K562 (cell line): ENCODE data around the gene CELSR1. TPM values are rescaled to one million over a fixed set of nuclear protein-coding genes. Genes with fewer than 3 reads are reported as not detected.

Experiments
- ATAC-seq: fragments of 200-7000 bp; cut with Tn5 transposase; 3 replicates; pipeline ENCODE4 v1.9.1; 2020; ENCODE audit warnings: moderate library complexity
- BruUV-seq: library from RNA; stranded (reverse); fragments of 400-500 nt; replicated peaks from 2 replicates; lab custom pipeline; 2021; lab: Mats Ljungman, UMichigan
- CTCF ChIA-PET: fragments of 300-600 bp; formaldehyde crosslinking; extraction: SDS; loops from one replicate; lab custom pipeline; 2021; ENCODE audit warnings: low intra/inter-chr PET ratio; lab: Yijun Ruan, JAX
- POLR2A ChIA-PET: fragments of 300-600, 350-650 bp; sonication (Branson Sonifier 250); formaldehyde crosslinking; extraction: SDS; loops from one replicate; lab custom pipeline; 2021; ENCODE audit warnings: antibody characterized with exemption, inconsistent platforms; lab: Yijun Ruan, JAX
- DNase-seq, 4 experiments: peaks; one replicate each; pipeline versions ENCODE4 v3.0.0 to v3.0.0-alpha.2; 2011 to 2018; ENCODE audit warnings: low spot score in 3 of 4, mixed read lengths in 3 of 4; ENCODE audit errors: extremely low read depth in 1 of 4
- FAIRE-seq: peaks from 2 replicates; lab custom pipeline; 2011; peaks lifted over from hg19 to GRCh38; lab: Jason Lieb, UNC
- H2AFZ ChIP-seq: 2 replicates; pipeline ENCODE4 v1.6.0; 2011; ENCODE audit warnings: low read depth, low read length, control low read depth, inconsistent platforms
- H3K27ac ChIP-seq: fragments of 200-600 bp; 3 replicates; pipeline ENCODE4 v1.8.0; 2011; ENCODE audit warnings: low read depth, mild to moderate bottlenecking, control low read depth, inconsistent platforms, low read length, moderate library complexity, mixed read lengths; ENCODE audit errors: extremely low read depth
- H3K27me3 ChIP-seq, 2 experiments: fragments of 300-600 bp in 1 of 2; 2 replicates in 1 of 2; 3 replicates in 1 of 2; pipeline versions ENCODE4 v1.6.0 to v1.8.0; 2011; ENCODE audit warnings: inconsistent platforms in 2 of 2, low read length in 2 of 2, mild to moderate bottlenecking in 1 of 2, mixed read lengths in 1 of 2, moderate library complexity in 1 of 2; ENCODE audit not compliant: control insufficient read depth in 2 of 2, insufficient read depth in 2 of 2
- H3K36me3 ChIP-seq: fragments of 300-600 bp; 3 replicates; pipeline ENCODE4 v1.8.0; 2011; ENCODE audit warnings: mild to moderate bottlenecking, low read length, inconsistent platforms; ENCODE audit not compliant: control insufficient read depth, insufficient read depth
- H3K4me1 ChIP-seq, 2 experiments: fragments of 200-600 bp in 1 of 2; replicated peaks in 1 of 2; 2 replicates in 1 of 2; 3 replicates in 1 of 2; pipeline versions ENCODE4 v1.5.1 to v1.8.0; 2011; ENCODE audit warnings: inconsistent platforms in 2 of 2, low read length in 2 of 2, mild to moderate bottlenecking in 1 of 2, mixed read lengths in 1 of 2, moderate library complexity in 1 of 2; ENCODE audit not compliant: control insufficient read depth in 2 of 2, insufficient read depth in 2 of 2
- H3K4me2 ChIP-seq: 2 replicates; pipeline ENCODE4 v1.6.1; 2011; ENCODE audit warnings: low read length, control low read depth, inconsistent platforms, mixed read lengths; ENCODE audit not compliant: insufficient read depth
- H3K4me3 ChIP-seq: fragments of 200-600 bp; sonication (generic), shearing (Covaris generic); 2 replicates; pipeline ENCODE4 v1.5.1; 2016; ENCODE audit warnings: control low read depth, inconsistent platforms
- H3K79me2 ChIP-seq: fragments of 200-600 bp; 3 replicates; pipeline ENCODE4 v1.8.0; 2011; ENCODE audit warnings: low read length, inconsistent platforms; ENCODE audit not compliant: control insufficient read depth, insufficient read depth
- H3K9ac ChIP-seq, 2 experiments: 2 replicates each; pipeline versions ENCODE4 v1.6.0 to v1.6.1; 2011; ENCODE audit warnings: low read depth in 2 of 2, low read length in 2 of 2, control low read depth in 1 of 2, inconsistent platforms in 1 of 2, mild to moderate bottlenecking in 1 of 2, mixed read lengths in 1 of 2; ENCODE audit not compliant: insufficient read depth in 1 of 2
- H3K9me1 ChIP-seq: one replicate; pipeline ENCODE4 v1.6.0; 2011; ENCODE audit warnings: inconsistent platforms, mild to moderate bottlenecking, low read length, moderate library complexity; ENCODE audit not compliant: control insufficient read depth, insufficient read depth
- H3K9me3 ChIP-seq: replicated peaks from 2 replicates; pipeline ENCODE4 v1.5.1; 2011; ENCODE audit warnings: low read depth, low read length, inconsistent platforms; ENCODE audit not compliant: control insufficient read depth, insufficient read depth
- H4K20me1 ChIP-seq: replicated peaks from 2 replicates; pipeline ENCODE4 v1.6.1; 2011; ENCODE audit warnings: low read length, inconsistent platforms, mixed read lengths; ENCODE audit not compliant: control insufficient read depth, insufficient read depth
- CBFA2T2 ChIP-seq: fragments of 450-650 bp; conservative IDR thresholded peaks from 2 replicates; pipeline ENCODE4 v1.6.1; 2017; ENCODE audit warnings: mild to moderate bottlenecking
- CHD4 ChIP-seq: fragments of 200-600 bp; sonication (generic); IDR thresholded peaks from 3 replicates; pipeline ENCODE4 v1.6.1; 2012; ENCODE audit warnings: low read depth, mild to moderate bottlenecking, mixed read lengths, low read length, inconsistent platforms; ENCODE audit not compliant: insufficient read depth, insufficient replicate concordance, poor library complexity, severe bottlenecking
- CTCFL ChIP-seq: IDR thresholded peaks from 2 replicates; pipeline ENCODE4 v1.6.1; 2011; ENCODE audit warnings: borderline replicate concordance, low read depth, mild to moderate bottlenecking, moderate library complexity, low read length; ENCODE audit not compliant: insufficient read depth, poor library complexity, severe bottlenecking
- RBM17 ChIP-seq: fragments of 200-400 bp; formaldehyde crosslinking; IDR thresholded peaks from 2 replicates; pipeline ENCODE4 v1.6.1; 2017; ENCODE audit warnings: low read depth, mild to moderate bottlenecking, low read length, borderline replicate concordance
- TFAM ChIP-seq: fragments of 250-450 bp; sonication (Bioruptor Pico); conservative IDR thresholded peaks from 2 replicates; pipeline ENCODE4 v1.5.0; 2021; ENCODE audit warnings: mild to moderate bottlenecking, moderate library complexity
- ZFX ChIP-seq: sonication (generic); formaldehyde crosslinking; IDR thresholded peaks from 2 replicates; pipeline ENCODE4 v1.8.0; 2022; ENCODE audit warnings: mild to moderate bottlenecking, missing genetic modification reagents, moderate library complexity
- ZNF639 ChIP-seq, 2 experiments: fragments of 200-800 bp in 1 of 2; sonication (Bioruptor generic) in 1 of 2; sonication (generic) in 1 of 2; formaldehyde crosslinking in 1 of 2; IDR thresholded peaks in 1 of 2; conservative IDR thresholded peaks in 1 of 2; 2 replicates each; pipeline versions ENCODE4 v1.5.0 to v1.6.1; 2016 to 2020; ENCODE audit warnings: missing compliant biosample characterization in 1 of 2, missing genetic modification characterization in 1 of 2, missing genetic modification reagents in 1 of 2
- ZNF830 ChIP-seq: fragments of 250-450 bp; sonication (Bioruptor Pico); IDR thresholded peaks from 2 replicates; pipeline ENCODE4 v1.5.0; 2021; ENCODE audit warnings: mild to moderate bottlenecking
- WGBS: fragments of 100-300 bp; shearing (Covaris generic); methylation state at CpG from one replicate; pipeline ENCODE4 v1.1.6; 2016; ENCODE audit warnings: low coverage, mixed read lengths; ENCODE audit not compliant: insufficient coverage; ENCODE audit errors: missing lambda C conversion rate; 5-methylcytosine and 5-hydroxymethylcytosine counted together
- in situ Hi-C: fragments of 300-500 bp; cut with MboI; formaldehyde crosslinking; loops from 4 replicates; pipeline ENCODE4 v1.15.0; 2018; ENCODE audit warnings: inconsistent platforms, mixed read lengths
- intact Hi-C: fragments of 100-400 bp; cut with micrococcal nuclease; formaldehyde crosslinking; loops from 2 replicates; pipeline ENCODE4 v1.14.2; 2022
- polyA plus RNA-seq, 8 experiments: library from polyadenylated mRNA; depleted of rRNA in 4 of 8; stranded (reverse) in 5 of 8; unstranded in 3 of 8; fragments of >200 nt; fragmentation: Nextera tagmentation in 2 of 8; fragmentation: Illumina TruSeq in 1 of 8; extraction: Ambion mirVana in 2 of 8; extraction: Trizol in 1 of 8; gene quantifications; 2 replicates each; pipeline versions ENCODE4 v1.2.1 to v1.2.3, GENCODE V29; 2011 to 2014; ENCODE audit warnings: inconsistent platforms in 1 of 8, missing spikeins in 1 of 8
- total RNA-seq, 7 experiments: library from RNA; depleted of rRNA in 6 of 7; stranded (reverse); fragments of >200 nt in 6 of 7; fragmentation: Illumina TruSeq in 2 of 7; extraction: Trizol in 2 of 7; gene quantifications; 2 replicates each; pipeline versions ENCODE4 v1.2.1 to v1.2.3, GENCODE V29; 2011 to 2021; ENCODE audit warnings: low replicate concordance in 1 of 7

The CELSR1 gene
- total and polyA plus RNA-seq, 9 of the 15 experiments (the other 6 are each of a cell fraction or from before 2014, with no cell fraction given): under 0.01 to 0.09 TPM; not detected in 7

- peaks cover 3% of the 10 kb centered on the region; the same call in 1 of the 2 replicates for H4K20me1 ChIP-seq
- 90% methylated on average over 11 of the region's 20 CpGs for WGBS
- TF ChIP-seq TFAM (CRISPR knock-in tag) (no peak), CHD4 (no peak)
- no peak overlapping the region for H2AFZ ChIP-seq
- H3K36me3 ChIP-seq: peaks cover 76% of the 10 kb centered on the region; the same call in 2 of the 3 replicates
- H3K9me1 ChIP-seq: no peaks in the 10 kb centered on the region
- no peaks in the 10 kb centered on the region; a peak in 1 of 5 replicates for H3K4me1 ChIP-seq
- H3K27me3 ChIP-seq: no peaks in the 10 kb centered on the region
- no peaks in the 10 kb centered on the region for H3K9me3 ChIP-seq
- POLR2A ChIA-PET: no interaction called here
- no peak overlapping the region for H3K27ac ChIP-seq
- CTCF ChIA-PET: no interaction called here
- H3K79me2 ChIP-seq: no peaks in the 10 kb centered on the region
- in situ Hi-C loops: no loop called here
- H3K4me3 ChIP-seq: no peak overlapping the region
- BruUV-seq: TSS peak; percentile 28
- intact Hi-C loops: no loop called here
- ATAC-seq: no peak
- DNase-seq: no peak
- no peak for FAIRE-seq
- no peak overlapping the region for H3K9ac ChIP-seq
- no peak overlapping the region for H3K4me2 ChIP-seq
These were observed 184.6 kb downstream of the CELSR1 start for GRCh38 chr22:46352691-46353386.

- H3K4me1 ChIP-seq: no peaks in the 10 kb centered on the region; a peak in 1 of 5 replicates
- POLR2A ChIA-PET: no interaction called here
- no peak for TF ChIP-seq CBFA2T2
- no peak for TF ChIP-seq RBM17
- TF ChIP-seq ZNF639 (CRISPR knock-in tag; conservative IDR thresholded peaks at IDR 0.05 in 1 of 2, IDR thresholded peaks at IDR 0.05 in 1 of 2): no peak
- no peak for TF ChIP-seq ZNF830
- no peak for TF ChIP-seq CTCFL
- TF ChIP-seq ZFX (CRISPR knock-in tag): no peak
These were observed 185.1 kb downstream of the CELSR1 start for GRCh38 chr22:46352276-46352675.

More at GRCh38 chr22:46352276-46352675, 185.1 kb downstream of the CELSR1 start:
- no peak overlapping the region for H2AFZ ChIP-seq
- no peak overlapping the region for H3K9ac ChIP-seq
- no peak overlapping the region for H3K4me3 ChIP-seq
- ATAC-seq (no peak), DNase-seq (no peak), FAIRE-seq (no peak)
- peaks cover 3% of the 10 kb centered on the region; the same call in 1 of the 2 replicates for H4K20me1 ChIP-seq
- no peak overlapping the region for H3K4me2 ChIP-seq
- H3K79me2 ChIP-seq: no peaks in the 10 kb centered on the region
- BruUV-seq: no TSS peak
- in situ Hi-C loops (no loop called here), intact Hi-C loops (no loop called here)
- H3K27ac ChIP-seq: no peak overlapping the region
- CTCF ChIA-PET: no interaction called here
- H3K36me3 ChIP-seq: peaks cover 82% of the 10 kb centered on the region; the same call in 2 of the 3 replicates
- no peaks in the 10 kb centered on the region for H3K9me1 ChIP-seq
- WGBS: 95% methylated on average over 4 of the region's 10 CpGs
- no peaks in the 10 kb centered on the region for H3K9me3 ChIP-seq
- no peaks in the 10 kb centered on the region for H3K27me3 ChIP-seq
